Measurements from ENCODE around the gene RNF227.
"Not testable (repeated sequence)": the region's sequence is repeated elsewhere in the genome, so short reads cannot be mapped to it uniquely, and the experiment has no call there.

The RNF227 gene

DNA sequence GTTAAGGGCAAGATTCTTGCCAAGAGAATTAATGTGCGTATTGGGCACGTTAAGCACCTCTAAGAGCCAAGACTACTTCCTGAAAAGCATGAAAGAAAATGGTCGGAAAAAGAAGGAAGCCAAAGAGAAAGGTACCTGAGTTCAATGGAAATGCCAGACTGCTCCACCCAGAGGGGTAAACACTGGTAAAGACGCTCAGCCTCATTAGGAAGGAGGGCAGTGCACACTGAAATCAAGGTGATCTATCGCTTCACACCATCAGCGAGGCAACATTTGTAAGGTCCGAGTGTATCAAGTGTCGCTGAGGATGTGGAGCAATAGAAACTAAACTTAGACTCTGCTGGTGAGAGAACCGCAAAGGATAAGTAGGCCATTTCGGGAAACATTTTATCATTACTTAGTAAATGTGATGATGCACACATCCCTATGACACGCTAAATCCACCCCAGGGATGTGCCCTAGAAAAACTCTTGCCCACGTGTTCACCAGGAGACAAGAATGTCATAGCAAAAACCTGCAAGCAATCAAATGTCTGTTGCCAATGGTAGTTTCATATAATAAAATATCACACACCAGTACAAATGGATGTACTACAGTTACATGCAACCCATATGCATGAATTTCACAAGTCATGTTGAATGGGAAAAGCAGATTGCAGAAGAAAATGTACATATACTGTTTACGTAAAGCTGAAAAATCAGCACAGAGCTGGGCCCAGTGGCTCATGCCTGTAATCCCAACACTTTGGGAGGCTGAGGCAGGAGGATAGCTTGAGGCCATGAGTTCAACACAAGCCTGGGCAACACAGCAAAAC is 39.5 kb upstream of the RNF227 start:
- Histone ChIP-seq H3K4me3 (IDR thresholded peaks at IDR 0.05; ENCODE audit: insufficient read depth, low read depth, low read length) (no peak overlapping the region), H4K20me1 (ENCODE audit: insufficient read depth) (no peaks in the 10 kb centered on the region), H3K79me2 (ENCODE audit: insufficient read depth, low read depth) (no peaks in the 10 kb centered on the region), H3K27ac (no peak overlapping the region), H3K9ac (no peak overlapping the region), H3K27me3 (ENCODE audit: insufficient read depth, low read depth) (no peaks in the 10 kb centered on the region), H3K36me3 (ENCODE audit: insufficient read depth) (no peaks in the 10 kb centered on the region), H2AFZ (ENCODE audit: low read depth) (no peak overlapping the region), H3K4me2 (no peak overlapping the region), H3K4me1 (ENCODE audit: low read depth, poor library complexity, severe bottlenecking) (peaks cover 4% of the 10 kb centered on the region)
- TF ChIP-seq, protein P1, sequence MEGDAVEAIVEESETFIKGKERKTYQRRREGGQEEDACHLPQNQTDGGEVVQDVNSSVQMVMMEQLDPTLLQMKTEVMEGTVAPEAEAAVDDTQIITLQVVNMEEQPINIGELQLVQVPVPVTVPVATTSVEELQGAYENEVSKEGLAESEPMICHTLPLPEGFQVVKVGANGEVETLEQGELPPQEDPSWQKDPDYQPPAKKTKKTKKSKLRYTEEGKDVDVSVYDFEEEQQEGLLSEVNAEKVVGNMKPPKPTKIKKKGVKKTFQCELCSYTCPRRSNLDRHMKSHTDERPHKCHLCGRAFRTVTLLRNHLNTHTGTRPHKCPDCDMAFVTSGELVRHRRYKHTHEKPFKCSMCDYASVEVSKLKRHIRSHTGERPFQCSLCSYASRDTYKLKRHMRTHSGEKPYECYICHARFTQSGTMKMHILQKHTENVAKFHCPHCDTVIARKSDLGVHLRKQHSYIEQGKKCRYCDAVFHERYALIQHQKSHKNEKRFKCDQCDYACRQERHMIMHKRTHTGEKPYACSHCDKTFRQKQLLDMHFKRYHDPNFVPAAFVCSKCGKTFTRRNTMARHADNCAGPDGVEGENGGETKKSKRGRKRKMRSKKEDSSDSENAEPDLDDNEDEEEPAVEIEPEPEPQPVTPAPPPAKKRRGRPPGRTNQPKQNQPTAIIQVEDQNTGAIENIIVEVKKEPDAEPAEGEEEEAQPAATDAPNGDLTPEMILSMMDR (conservative IDR thresholded peaks at IDR 0.05; ENCODE audit: low read depth, low read length): no peak

GRCh38 chr17:7953266-7953665 is 37.2 kb upstream of the RNF227 start:
- H3K27me3 ChIP-seq (ENCODE audit: insufficient read depth, low read depth); H3K4me1 ChIP-seq (ENCODE audit: low read depth, poor library complexity, severe bottlenecking); H2AFZ ChIP-seq (ENCODE audit: low read depth); H4K20me1 ChIP-seq (ENCODE audit: insufficient read depth); H3K27ac ChIP-seq; H3K4me2 ChIP-seq; H3K36me3 ChIP-seq (ENCODE audit: insufficient read depth); H3K4me3 ChIP-seq (IDR thresholded peaks at IDR 0.05; ENCODE audit: insufficient read depth, low read depth, low read length); H3K9ac ChIP-seq; H3K79me2 ChIP-seq (ENCODE audit: insufficient read depth, low read depth): not testable (repeated sequence)

DNA sequence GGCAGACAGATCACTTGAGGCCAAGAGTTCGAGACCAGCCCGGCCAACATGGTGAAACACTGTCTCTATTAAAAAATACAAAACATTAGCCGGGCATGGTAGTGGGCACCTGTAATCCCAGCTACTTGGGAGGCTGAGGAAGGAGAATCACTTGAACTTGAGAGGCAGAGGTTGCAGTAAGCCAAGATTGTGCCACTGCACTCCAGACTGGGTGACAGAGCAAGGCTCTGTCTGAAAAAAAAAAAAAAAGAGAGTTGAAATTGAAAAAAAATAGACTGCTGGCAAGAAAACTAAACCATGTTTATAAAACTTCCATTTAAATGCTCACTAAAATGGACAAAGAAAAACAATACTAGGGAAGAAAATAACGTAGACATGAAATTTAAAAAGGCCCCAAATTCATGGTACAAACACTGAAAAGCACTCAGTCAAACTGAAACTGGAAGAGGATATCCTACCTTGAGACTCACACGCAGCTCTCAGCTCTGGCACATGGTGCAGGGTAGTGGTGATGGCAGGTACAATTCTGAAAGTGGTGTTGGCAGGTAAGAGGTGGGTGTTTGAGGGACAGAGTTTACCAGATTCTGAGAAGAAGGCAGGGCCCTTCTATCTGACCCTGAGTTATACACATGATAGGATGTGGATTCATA is 35.2 kb upstream of the RNF227 start:
- Histone ChIP-seq H3K27ac (no peak overlapping the region), H3K9ac (no peak overlapping the region), H4K20me1 (ENCODE audit: insufficient read depth) (no peaks in the 10 kb centered on the region), H3K4me3 (IDR thresholded peaks at IDR 0.05; ENCODE audit: insufficient read depth, low read depth, low read length) (no peak overlapping the region), H3K4me1 (ENCODE audit: low read depth, poor library complexity, severe bottlenecking) (peaks cover 4% of the 10 kb centered on the region), H3K4me2 (no peak overlapping the region), H3K79me2 (ENCODE audit: insufficient read depth, low read depth) (no peaks in the 10 kb centered on the region), H2AFZ (ENCODE audit: low read depth) (no peak overlapping the region), H3K36me3 (ENCODE audit: insufficient read depth) (no peaks in the 10 kb centered on the region), H3K27me3 (ENCODE audit: insufficient read depth, low read depth) (no peaks in the 10 kb centered on the region)
- TF ChIP-seq, protein P1 (conservative IDR thresholded peaks at IDR 0.05; ENCODE audit: low read depth, low read length): no peak

GRCh38 chr17:7950578-7950977 is 34.5 kb upstream of the RNF227 start:
- Histone ChIP-seq H3K4me2 (no peak overlapping the region), H3K4me1 (ENCODE audit: low read depth, poor library complexity, severe bottlenecking) (peaks cover 4% of the 10 kb centered on the region), H3K36me3 (ENCODE audit: insufficient read depth) (no peaks in the 10 kb centered on the region), H3K27ac (no peak overlapping the region), H3K27me3 (ENCODE audit: insufficient read depth, low read depth) (no peaks in the 10 kb centered on the region), H3K4me3 (IDR thresholded peaks at IDR 0.05; ENCODE audit: insufficient read depth, low read depth, low read length) (no peak overlapping the region), H3K9ac (no peak overlapping the region), H2AFZ (ENCODE audit: low read depth) (no peak overlapping the region), H4K20me1 (ENCODE audit: insufficient read depth) (no peaks in the 10 kb centered on the region), H3K79me2 (ENCODE audit: insufficient read depth, low read depth) (no peaks in the 10 kb centered on the region)
- TF ChIP-seq, protein P1 (conservative IDR thresholded peaks at IDR 0.05; ENCODE audit: low read depth, low read length): no peak

- H4K20me1 ChIP-seq (ENCODE audit: insufficient read depth): no peaks in the 10 kb centered on the region
- H3K4me1 ChIP-seq (ENCODE audit: low read depth, poor library complexity, severe bottlenecking): peaks cover 4% of the 10 kb centered on the region
- TF ChIP-seq, protein P1 (conservative IDR thresholded peaks at IDR 0.05; ENCODE audit: low read depth, low read length): no peak
- H3K27me3 ChIP-seq (ENCODE audit: insufficient read depth, low read depth): no peaks in the 10 kb centered on the region
- H3K9ac ChIP-seq: no peak overlapping the region
- H3K27ac ChIP-seq: no peak overlapping the region
- no peak overlapping the region for H3K4me3 ChIP-seq (IDR thresholded peaks at IDR 0.05; ENCODE audit: insufficient read depth, low read depth, low read length)
- no peaks in the 10 kb centered on the region for H3K36me3 ChIP-seq (ENCODE audit: insufficient read depth)
- no peak overlapping the region for H3K4me2 ChIP-seq
- no peak overlapping the region for H2AFZ ChIP-seq (ENCODE audit: low read depth)
- no peaks in the 10 kb centered on the region for H3K79me2 ChIP-seq (ENCODE audit: insufficient read depth, low read depth)
These were observed 31.6 kb upstream of the RNF227 start for GRCh38 chr17:7947651-7948050.
